Stimulated activated CD4-positive, alpha-beta T cell treated with anti-CD3 and anti-CD28 coated beads, Interleukin-15, amount 100 ng/mL, for 24 hours (primary cell): ENCODE measurements around the gene RHBDD1.

ENCODE experiments used
- DNase-seq: peaks from one replicate; pipeline ENCODE4 v3.0.0-alpha.2; 2020

The RHBDD1 gene

GRCh38 chr2:226847090-226847489 lies 11.2 kb downstream of the RHBDD1 start:
- no peak for DNase-seq

- no peak for DNase-seq
Observed at GRCh38 chr2:226847511-226847910, 11.7 kb downstream of the RHBDD1 start.

- no peak for DNase-seq
Observed at GRCh38 chr2:226849349-226849748, 13.5 kb downstream of the RHBDD1 start.

- DNase-seq, result no peak
Observed at GRCh38 chr2:226850024-226850423, 14.2 kb downstream of the RHBDD1 start.

GRCh38 chr2:226855787-226856186 lies 19.9 kb downstream of the RHBDD1 start:
- no peak for DNase-seq

GRCh38 chr2:226860087-226860486 lies 24.2 kb downstream of the RHBDD1 start:
- no peak for DNase-seq

- no peak for DNase-seq
Observed at GRCh38 chr2:226862623-226863022, 26.8 kb downstream of the RHBDD1 start.

GRCh38 chr2:226865273-226865672 lies 29.4 kb downstream of the RHBDD1 start:
- no peak for DNase-seq

GRCh38 chr2:226865710-226866109 lies 29.9 kb downstream of the RHBDD1 start:
- no peak for DNase-seq

- no peak for DNase-seq
Observed at GRCh38 chr2:226868331-226869162, 32.7 kb downstream of the RHBDD1 start.

GRCh38 chr2:226869371-226869770 lies 33.5 kb downstream of the RHBDD1 start:
- no peak for DNase-seq

- peak; percentile 34 for DNase-seq
Observed at GRCh38 chr2:226873051-226873620, 37.3 kb downstream of the RHBDD1 start.

- DNase-seq, result peak; percentile 54
Observed at GRCh38 chr2:226873826-226874225, 38.0 kb downstream of the RHBDD1 start.

GRCh38 chr2:226874749-226875148 lies 38.9 kb downstream of the RHBDD1 start:
- DNase-seq, result no peak

GRCh38 chr2:226875438-226876225 lies 39.8 kb downstream of the RHBDD1 start:
- no peak for DNase-seq

- no peak for DNase-seq
Observed at GRCh38 chr2:226877491-226877890, 41.6 kb downstream of the RHBDD1 start.

- DNase-seq, result no peak
Observed at GRCh38 chr2:226881287-226881686, 45.4 kb downstream of the RHBDD1 start.

GRCh38 chr2:226882606-226883005 lies 46.8 kb downstream of the RHBDD1 start:
- no peak for DNase-seq

GRCh38 chr2:226883296-226883795 lies 47.5 kb downstream of the RHBDD1 start:
- DNase-seq, result no peak

GRCh38 chr2:226884166-226884565 lies 48.3 kb downstream of the RHBDD1 start:
- no peak for DNase-seq

- DNase-seq, result no peak
Observed at GRCh38 chr2:226885769-226886435, 50.0 kb downstream of the RHBDD1 start.

- no peak for DNase-seq
Observed at GRCh38 chr2:226887940-226888339, 52.1 kb downstream of the RHBDD1 start.

- no peak for DNase-seq
Observed at GRCh38 chr2:226888378-226888965, 52.6 kb downstream of the RHBDD1 start.
